Neural progenitor cell (in vitro differentiated cells): ENCODE measurements around the gene MTHFR. TPM values are rescaled to one million over a fixed set of nuclear protein-coding genes. Genes with fewer than 3 reads are reported as not detected.

Source experiments
- DNase-seq: peaks from one replicate; pipeline ENCODE4 v3.0.0-alpha.2; 2016; ENCODE audit warnings: low spot score
- H2AFZ ChIP-seq: fragments of 200-600 bp; sonication (generic); replicated peaks from 2 replicates; pipeline ENCODE4 v1.6.1; 2016; ENCODE audit warnings: antibody characterized with exemption
- H3F3A ChIP-seq: fragments of 200-600 bp; sonication (generic); 2 replicates; pipeline ENCODE4 v1.6.1; 2016; ENCODE audit warnings: antibody characterized with exemption, low read depth
- H3K27ac ChIP-seq: fragments of 200-600 bp; sonication (generic); 2 replicates; pipeline ENCODE4 v1.5.1; 2016; ENCODE audit warnings: mild to moderate bottlenecking
- H3K27me3 ChIP-seq: fragments of 200-600 bp; sonication (generic); 2 replicates; pipeline ENCODE4 v1.6.1; 2016; ENCODE audit warnings: mild to moderate bottlenecking, moderate library complexity
- H3K36me3 ChIP-seq: fragments of 200-600 bp; sonication (generic); 2 replicates; pipeline ENCODE4 v1.5.1; 2016
- H3K4me1 ChIP-seq: fragments of 200-600 bp; sonication (generic); 2 replicates; pipeline ENCODE4 v1.6.1; 2016; ENCODE audit warnings: mixed run types
- H3K4me2 ChIP-seq: fragments of 200-600 bp; sonication (generic); 2 replicates; pipeline ENCODE4 v1.6.1; 2016
- H3K4me3 ChIP-seq: fragments of 200-600 bp; sonication (generic); 2 replicates; pipeline ENCODE4 v1.5.1; 2016
- H3K79me2 ChIP-seq: fragments of 200-600 bp; sonication (generic); 2 replicates; pipeline ENCODE4 v1.6.1; 2016; ENCODE audit warnings: low read depth
- H3K9ac ChIP-seq: fragments of 200-600 bp; sonication (generic); 2 replicates; pipeline ENCODE4 v1.6.1; 2016
- H3K9me3 ChIP-seq: fragments of 200-600 bp; sonication (generic); 2 replicates; pipeline ENCODE4 v1.5.1; 2016; ENCODE audit warnings: low read depth
- H4K20me1 ChIP-seq: fragments of 200-600 bp; sonication (generic); 2 replicates; pipeline ENCODE4 v1.6.1; 2016; ENCODE audit warnings: low read depth
- H3K27ac Mint-ChIP-seq: 3 replicates; pipeline ENCODE4 v1.8.0; 2021; ENCODE audit warnings: mixed read lengths
- H3K27me3 Mint-ChIP-seq: 2 replicates; pipeline ENCODE4 v1.8.0; 2022; ENCODE audit warnings: low read depth, mild to moderate bottlenecking, inconsistent platforms, moderate library complexity, mixed read lengths; ENCODE audit not compliant: insufficient read depth
- H3K36me3 Mint-ChIP-seq: 3 replicates; pipeline ENCODE4 v1.8.0; 2021; ENCODE audit warnings: mixed read lengths
- H3K4me1 Mint-ChIP-seq: 3 replicates; pipeline ENCODE4 v1.8.0; 2021; ENCODE audit warnings: mixed read lengths
- H3K4me3 Mint-ChIP-seq: 3 replicates; pipeline ENCODE4 v1.8.0; 2021; ENCODE audit warnings: mild to moderate bottlenecking, moderate library complexity, mixed read lengths
- H3K9me3 Mint-ChIP-seq: 3 replicates; pipeline ENCODE4 v1.8.0; 2020; ENCODE audit warnings: mixed read lengths
- EZH2 ChIP-seq: fragments of 200-600 bp; sonication (generic); IDR thresholded peaks from 2 replicates; pipeline ENCODE4 v1.6.1; 2017; ENCODE audit warnings: antibody characterized with exemption, mild to moderate bottlenecking, moderate library complexity
- EZH2phosphoT487 ChIP-seq: fragments of 200-600 bp; sonication (generic); IDR thresholded peaks from 2 replicates; pipeline ENCODE4 v1.6.1; 2017; ENCODE audit warnings: antibody characterized with exemption
- total RNA-seq: library from RNA; depleted of rRNA; stranded (reverse); fragments of >200 nt; gene quantifications from 2 replicates; pipeline ENCODE4 v1.2.3, GENCODE V29; 2015; ENCODE audit warnings: low replicate concordance
- TF ChIP-seq, protein P1 (sequence below): fragments of 200-600 bp; sonication (generic); IDR thresholded peaks from 2 replicates; pipeline ENCODE4 v1.5.1; 2017; ENCODE audit warnings: antibody characterized with exemption, mild to moderate bottlenecking

MTHFR gene
- total RNA-seq, 1 donor from 2014 or later: 7.0 TPM

DNA sequence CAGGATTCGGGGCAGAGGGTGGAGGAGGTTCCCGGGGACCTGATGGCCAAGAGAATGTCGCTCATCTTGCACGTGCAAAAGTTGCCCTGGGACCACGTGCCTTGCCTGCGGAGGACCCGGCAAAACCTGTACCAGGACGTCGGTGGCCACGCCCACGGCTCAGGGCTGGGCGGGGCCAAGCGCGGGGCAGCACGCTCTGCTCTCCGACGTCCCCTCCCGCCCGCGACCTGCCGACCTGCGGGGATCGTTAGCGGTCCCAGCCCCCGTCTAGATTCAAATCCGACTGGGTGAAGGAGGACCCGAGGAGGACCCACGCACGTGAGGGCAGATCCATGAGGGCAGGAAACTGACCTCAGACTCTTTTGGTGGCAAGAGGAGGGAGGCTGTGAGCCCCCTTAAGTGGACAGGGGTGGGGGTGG is 43.8 kb downstream of the MTHFR start, which contains the start of gene C1orf167:
C1orf167 (plus strand) TSS at position 206 of the 419 bp plus-strand sequence. CDS start 2,208 bp downstream, outside the sequence.
- Histone ChIP-seq H3K9me3 (no peaks in the 10 kb centered on the region), H3K36me3 (no peaks in the 10 kb centered on the region), H3K4me3 (peak within 1 kb of the TSS; percentile 35), H3K79me2 (no peaks in the 10 kb centered on the region), H3K9ac (no peak within 1 kb of the TSS), H3K27me3 (peaks cover 64% of the 10 kb centered on the region), H3F3A (peaks cover 16% of the 10 kb centered on the region), H2AFZ (peak within 1 kb of the TSS; percentile 31), H3K27ac (no peak within 1 kb of the TSS), H3K4me1 (peaks cover 17% of the 10 kb centered on the region), H3K4me2 (peak within 1 kb of the TSS; percentile 77), H4K20me1 (no peaks in the 10 kb centered on the region)
- Mint-ChIP-seq H3K27ac (peak within 1 kb of the TSS; percentile 58), H3K4me1 (peaks cover 23% of the 10 kb centered on the region), H3K9me3 (no peaks in the 10 kb centered on the region), H3K36me3 (no peaks in the 10 kb centered on the region), H3K27me3 (peaks cover 23% of the 10 kb centered on the region), H3K4me3 (peak within 1 kb of the TSS; percentile 54)
- peak; percentile 72 for DNase-seq
- TF ChIP-seq EZH2 (no peak), EZH2phosphoT487 (no peak)
- TF ChIP-seq, protein P1, sequence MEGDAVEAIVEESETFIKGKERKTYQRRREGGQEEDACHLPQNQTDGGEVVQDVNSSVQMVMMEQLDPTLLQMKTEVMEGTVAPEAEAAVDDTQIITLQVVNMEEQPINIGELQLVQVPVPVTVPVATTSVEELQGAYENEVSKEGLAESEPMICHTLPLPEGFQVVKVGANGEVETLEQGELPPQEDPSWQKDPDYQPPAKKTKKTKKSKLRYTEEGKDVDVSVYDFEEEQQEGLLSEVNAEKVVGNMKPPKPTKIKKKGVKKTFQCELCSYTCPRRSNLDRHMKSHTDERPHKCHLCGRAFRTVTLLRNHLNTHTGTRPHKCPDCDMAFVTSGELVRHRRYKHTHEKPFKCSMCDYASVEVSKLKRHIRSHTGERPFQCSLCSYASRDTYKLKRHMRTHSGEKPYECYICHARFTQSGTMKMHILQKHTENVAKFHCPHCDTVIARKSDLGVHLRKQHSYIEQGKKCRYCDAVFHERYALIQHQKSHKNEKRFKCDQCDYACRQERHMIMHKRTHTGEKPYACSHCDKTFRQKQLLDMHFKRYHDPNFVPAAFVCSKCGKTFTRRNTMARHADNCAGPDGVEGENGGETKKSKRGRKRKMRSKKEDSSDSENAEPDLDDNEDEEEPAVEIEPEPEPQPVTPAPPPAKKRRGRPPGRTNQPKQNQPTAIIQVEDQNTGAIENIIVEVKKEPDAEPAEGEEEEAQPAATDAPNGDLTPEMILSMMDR: no peak

GRCh38 chr1:11761285-11761684 is 44.5 kb downstream of the MTHFR start:
- H3K9ac ChIP-seq: no peak overlapping the region
- no peak overlapping the region for H2AFZ ChIP-seq
- H4K20me1 ChIP-seq: no peaks in the 10 kb centered on the region
- no peaks in the 10 kb centered on the region for H3K36me3 ChIP-seq
- TF ChIP-seq EZH2 (no peak), EZH2phosphoT487 (no peak)
- TF ChIP-seq, protein P1: no peak
- no peaks in the 10 kb centered on the region for H3K79me2 ChIP-seq
- H3K4me1 ChIP-seq: peaks cover 14% of the 10 kb centered on the region
- Mint-ChIP-seq H3K4me1 (peaks cover 23% of the 10 kb centered on the region), H3K27me3 (peaks cover 23% of the 10 kb centered on the region), H3K27ac (no peak overlapping the region), H3K4me3 (no peak overlapping the region), H3K9me3 (peaks cover 5% of the 10 kb centered on the region), H3K36me3 (no peaks in the 10 kb centered on the region)
- no peak for DNase-seq
- H3K4me2 ChIP-seq: no peak overlapping the region
- H3K9me3 ChIP-seq: no peaks in the 10 kb centered on the region
- no peak overlapping the region for H3K27ac ChIP-seq
- peaks cover 16% of the 10 kb centered on the region for H3F3A ChIP-seq
- H3K4me3 ChIP-seq: no peak overlapping the region
- peaks cover 64% of the 10 kb centered on the region for H3K27me3 ChIP-seq

GRCh38 chr1:11759791-11760190 is 46.0 kb downstream of the MTHFR start:
- no peak for TF ChIP-seq EZH2phosphoT487
- TF ChIP-seq EZH2: no peak
- TF ChIP-seq, protein P1: no peak
- no peak overlapping the region for H3K9ac ChIP-seq
- H4K20me1 ChIP-seq: no peaks in the 10 kb centered on the region
- no peak overlapping the region for H3K4me3 ChIP-seq
- peaks cover 28% of the 10 kb centered on the region for H3K27me3 Mint-ChIP-seq
- H3K9me3 ChIP-seq: no peaks in the 10 kb centered on the region
- peaks cover 10% of the 10 kb centered on the region for H3K9me3 Mint-ChIP-seq
- H2AFZ ChIP-seq: no peak overlapping the region
- no peak overlapping the region for H3K27ac ChIP-seq
- peaks cover 20% of the 10 kb centered on the region for H3K4me1 Mint-ChIP-seq
- H3K4me2 ChIP-seq: no peak overlapping the region
- H3K36me3 Mint-ChIP-seq: no peaks in the 10 kb centered on the region
- H3K27me3 ChIP-seq: peaks cover 56% of the 10 kb centered on the region
- H3K27ac Mint-ChIP-seq: no peak overlapping the region
- H3K4me3 Mint-ChIP-seq: no peak overlapping the region
- no peaks in the 10 kb centered on the region for H3K79me2 ChIP-seq
- no peaks in the 10 kb centered on the region for H3K36me3 ChIP-seq
- peaks cover 16% of the 10 kb centered on the region for H3F3A ChIP-seq
- H3K4me1 ChIP-seq: peaks cover 14% of the 10 kb centered on the region
- DNase-seq: no peak
